Measurements from ENCODE around the gene GSTT2B.
"Not testable (repeated sequence)": the region's sequence is repeated elsewhere in the genome, so short reads cannot be mapped to it uniquely, and the experiment has no call there.

- not testable (repeated sequence) for TF ChIP-seq CTCF (IDR thresholded peaks at IDR 0.05); REST (IDR thresholded peaks at IDR 0.05; ENCODE audit: insufficient read depth in 1 of 2, low read depth in 2 of 2, low read length in 1 of 2); POLR2AphosphoS5 (IDR thresholded peaks at IDR 0.05; ENCODE audit: low read depth, low read length); SIN3A (IDR thresholded peaks at IDR 0.05; ENCODE audit: borderline replicate concordance, insufficient read depth, low read depth, low read length)
Observed at GRCh38 chr22:23951383-23951782, 9.6 kb downstream of the GSTT2B start.

Data from Panc1 (cell line).